ENCODE measurements around the gene MEGF11.
"Not testable (repeated sequence)": the region's sequence is repeated elsewhere in the genome, so short reads cannot be mapped to it uniquely, and the experiment has no call there.

DNA sequence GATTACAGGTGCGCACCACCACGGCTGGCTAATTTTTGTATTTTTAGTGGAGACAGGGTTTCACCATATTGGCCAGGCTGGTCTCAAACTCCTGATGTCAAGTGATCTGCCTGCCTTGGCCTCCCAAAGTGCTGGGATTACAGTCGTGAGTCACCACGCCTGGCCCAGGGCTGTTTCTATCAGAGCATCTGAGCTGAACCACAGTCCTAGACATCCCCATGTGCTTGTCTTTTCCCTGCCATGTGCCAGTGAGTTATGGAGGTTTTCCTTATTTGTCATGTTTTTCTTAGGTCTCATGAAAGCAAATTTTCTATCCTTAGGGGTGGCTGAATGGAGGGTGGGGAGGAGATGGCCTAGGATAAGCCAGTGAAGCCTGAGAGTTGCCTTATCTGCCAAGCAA is 250.4 kb downstream of the MEGF11 start:
- TF ChIP-seq, protein P1, sequence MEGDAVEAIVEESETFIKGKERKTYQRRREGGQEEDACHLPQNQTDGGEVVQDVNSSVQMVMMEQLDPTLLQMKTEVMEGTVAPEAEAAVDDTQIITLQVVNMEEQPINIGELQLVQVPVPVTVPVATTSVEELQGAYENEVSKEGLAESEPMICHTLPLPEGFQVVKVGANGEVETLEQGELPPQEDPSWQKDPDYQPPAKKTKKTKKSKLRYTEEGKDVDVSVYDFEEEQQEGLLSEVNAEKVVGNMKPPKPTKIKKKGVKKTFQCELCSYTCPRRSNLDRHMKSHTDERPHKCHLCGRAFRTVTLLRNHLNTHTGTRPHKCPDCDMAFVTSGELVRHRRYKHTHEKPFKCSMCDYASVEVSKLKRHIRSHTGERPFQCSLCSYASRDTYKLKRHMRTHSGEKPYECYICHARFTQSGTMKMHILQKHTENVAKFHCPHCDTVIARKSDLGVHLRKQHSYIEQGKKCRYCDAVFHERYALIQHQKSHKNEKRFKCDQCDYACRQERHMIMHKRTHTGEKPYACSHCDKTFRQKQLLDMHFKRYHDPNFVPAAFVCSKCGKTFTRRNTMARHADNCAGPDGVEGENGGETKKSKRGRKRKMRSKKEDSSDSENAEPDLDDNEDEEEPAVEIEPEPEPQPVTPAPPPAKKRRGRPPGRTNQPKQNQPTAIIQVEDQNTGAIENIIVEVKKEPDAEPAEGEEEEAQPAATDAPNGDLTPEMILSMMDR (IDR thresholded peaks at IDR 0.05) = not testable (repeated sequence)
- TF ChIP-seq POLR2A (IDR thresholded peaks at IDR 0.05) = not testable (repeated sequence)

Measured in Peyer's patch (tissue), 4 donors.